ENCODE data around the gene SPAAR. TPM values are rescaled to one million over a fixed set of nuclear protein-coding genes. Genes with fewer than 3 reads are reported as not detected.

SPAAR gene
- total RNA-seq, 2 donors from 2014 or later = 0.64 to 31.4 TPM

- no peaks in the 10 kb centered on the region for H3K36me3 ChIP-seq
- H3K4me1 ChIP-seq (replicated peaks) = peaks cover 34% of the 10 kb centered on the region
- H3K27me3 ChIP-seq (replicated peaks; ENCODE audit: insufficient read depth) = no peaks in the 10 kb centered on the region
- DNase-seq (ENCODE audit: low spot score) = peak; percentile 59
- WGBS = 23% methylated on average over 3 of the region's 3 CpGs
- TF ChIP-seq, protein P1, sequence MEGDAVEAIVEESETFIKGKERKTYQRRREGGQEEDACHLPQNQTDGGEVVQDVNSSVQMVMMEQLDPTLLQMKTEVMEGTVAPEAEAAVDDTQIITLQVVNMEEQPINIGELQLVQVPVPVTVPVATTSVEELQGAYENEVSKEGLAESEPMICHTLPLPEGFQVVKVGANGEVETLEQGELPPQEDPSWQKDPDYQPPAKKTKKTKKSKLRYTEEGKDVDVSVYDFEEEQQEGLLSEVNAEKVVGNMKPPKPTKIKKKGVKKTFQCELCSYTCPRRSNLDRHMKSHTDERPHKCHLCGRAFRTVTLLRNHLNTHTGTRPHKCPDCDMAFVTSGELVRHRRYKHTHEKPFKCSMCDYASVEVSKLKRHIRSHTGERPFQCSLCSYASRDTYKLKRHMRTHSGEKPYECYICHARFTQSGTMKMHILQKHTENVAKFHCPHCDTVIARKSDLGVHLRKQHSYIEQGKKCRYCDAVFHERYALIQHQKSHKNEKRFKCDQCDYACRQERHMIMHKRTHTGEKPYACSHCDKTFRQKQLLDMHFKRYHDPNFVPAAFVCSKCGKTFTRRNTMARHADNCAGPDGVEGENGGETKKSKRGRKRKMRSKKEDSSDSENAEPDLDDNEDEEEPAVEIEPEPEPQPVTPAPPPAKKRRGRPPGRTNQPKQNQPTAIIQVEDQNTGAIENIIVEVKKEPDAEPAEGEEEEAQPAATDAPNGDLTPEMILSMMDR (IDR thresholded peaks at IDR 0.05) = peak; percentile 63 to 93 (median 86)
- TF ChIP-seq POLR2A (IDR thresholded peaks at IDR 0.05) (no peak), POLR2AphosphoS5 (IDR thresholded peaks at IDR 0.05) (peak; percentile 70)
- no peaks in the 10 kb centered on the region for H3K9me3 ChIP-seq
- intact Hi-C loops (cut with DNase I) = loop anchor here (1.0 to 5.0 kb wide), 2 partner anchors 42 to 109 kb away; no protein-coding TSS in a partner anchor
- H3K4me3 ChIP-seq = no peak overlapping the region
- H3K27ac ChIP-seq = peak overlapping the region in 1 of 2 donors; percentile 28
Observed at GRCh38 chr9:35903049-35903448, 6.2 kb upstream of the SPAAR start.

DNA sequence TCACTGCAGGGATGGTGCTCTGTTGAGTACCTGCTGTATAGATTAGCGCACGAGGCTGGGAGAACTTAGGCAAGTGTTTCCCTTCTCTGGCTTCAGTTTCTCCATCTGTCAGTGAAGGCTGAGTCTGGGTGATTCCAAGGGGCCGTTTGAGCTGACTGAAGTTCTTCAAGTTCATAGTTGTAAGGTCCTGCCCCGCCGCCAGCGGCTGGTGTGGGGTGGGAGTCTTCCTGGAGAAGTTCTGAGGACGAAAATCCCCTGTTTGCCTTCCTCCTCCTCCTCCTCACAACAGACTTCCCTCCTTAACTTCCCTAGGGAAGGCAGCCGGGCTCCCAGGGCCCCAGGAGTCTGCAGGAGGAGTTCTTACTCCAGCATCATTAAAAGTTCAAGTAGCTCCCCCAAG lies 5.0 kb upstream of the SPAAR start:
- WGBS = 79% methylated on average over 8 of the region's 8 CpGs
- Histone ChIP-seq H3K4me1 (replicated peaks) (peaks cover 45% of the 10 kb centered on the region), H3K4me3 (no peak overlapping the region), H3K9me3 (no peaks in the 10 kb centered on the region), H3K27me3 (replicated peaks; ENCODE audit: insufficient read depth) (no peaks in the 10 kb centered on the region), H3K27ac (peak overlapping the region; percentile 79 to 81), H3K36me3 (no peaks in the 10 kb centered on the region)
- no peak for TF ChIP-seq POLR2A (IDR thresholded peaks at IDR 0.05)
- TF ChIP-seq, protein P1 (IDR thresholded peaks at IDR 0.05) = no peak
- TF ChIP-seq POLR2AphosphoS5 (IDR thresholded peaks at IDR 0.05) = no peak
- intact Hi-C loops (cut with DNase I) = loop anchor here (5.0 kb wide), 1 partner anchor 108 kb away; no protein-coding TSS in a partner anchor
- DNase-seq (ENCODE audit: low spot score) = no peak

GRCh38 chr9:35905051-35905781 lies 4.1 kb upstream of the SPAAR start:
- Histone ChIP-seq H3K9me3 (no peaks in the 10 kb centered on the region), H3K4me1 (replicated peaks) (peaks cover 46% of the 10 kb centered on the region), H3K27ac (peak overlapping the region; percentile 79 to 81), H3K36me3 (no peaks in the 10 kb centered on the region), H3K27me3 (replicated peaks; ENCODE audit: insufficient read depth) (no peaks in the 10 kb centered on the region), H3K4me3 (no peak overlapping the region)
- DNase-seq (ENCODE audit: low spot score) = no peak
- intact Hi-C loops (cut with DNase I) = no loop called here
- WGBS = 63% methylated on average over 8 of the region's 8 CpGs
- TF ChIP-seq POLR2AphosphoS5 (IDR thresholded peaks at IDR 0.05) (no peak), POLR2A (IDR thresholded peaks at IDR 0.05) (no peak)
- TF ChIP-seq, protein P1 (IDR thresholded peaks at IDR 0.05) = no peak

- H3K36me3 ChIP-seq = no peaks in the 10 kb centered on the region
- peak within 1 kb of the TSS; percentile 79 to 81 for H3K27ac ChIP-seq
- peak; percentile 97 for TF ChIP-seq POLR2AphosphoS5 (IDR thresholded peaks at IDR 0.05)
- TF ChIP-seq, protein P1 (IDR thresholded peaks at IDR 0.05) = no peak
- intact Hi-C loops (cut with DNase I) = no loop called here
- DNase-seq (ENCODE audit: low spot score) = peak; percentile 96
- no peak within 1 kb of the TSS for H3K4me3 ChIP-seq
- H3K4me1 ChIP-seq (replicated peaks) = peaks cover 46% of the 10 kb centered on the region
- H3K9me3 ChIP-seq = no peaks in the 10 kb centered on the region
- WGBS = 56% methylated on average over 27 of the region's 30 CpGs
- no peaks in the 10 kb centered on the region for H3K27me3 ChIP-seq (replicated peaks; ENCODE audit: insufficient read depth)
Observed at GRCh38 chr9:35905912-35906679, 3.2 kb upstream of the SPAAR start, which contains the start of gene HRCT1. HRCT1 (plus strand) TSS chr9:35906202; CDS start chr9:35906288, 86 bp downstream.

Data from prostate gland (tissue), 2 donors.